ENCODE measurements around the gene SLC30A3.

Gene SLC30A3

GRCh38 chr2:27298391-27299080, 35.7 kb upstream of the SLC30A3 start:
- H3K27ac ChIP-seq (ENCODE audit: low read depth, low read length): no peak overlapping the region
- H3K27me3 ChIP-seq (ENCODE audit: control insufficient read depth, low read length): no peaks in the 10 kb centered on the region
- H3K36me3 ChIP-seq (ENCODE audit: control insufficient read depth, low read length): no peaks in the 10 kb centered on the region
- no peak overlapping the region for H3K4me3 ChIP-seq (ENCODE audit: low read length)
- no peaks in the 10 kb centered on the region for H3K9me3 ChIP-seq (ENCODE audit: control insufficient read depth, insufficient read depth, low read length)
- H3K4me2 ChIP-seq (ENCODE audit: low read length): no peak overlapping the region
- H3K9me2 ChIP-seq (replicated peaks; ENCODE audit: control insufficient read depth, low read length): no peaks in the 10 kb centered on the region
- no peak for TF ChIP-seq EZH2phosphoT487 (IDR thresholded peaks at IDR 0.05; ENCODE audit: borderline replicate concordance, low read length)
- no peak for TF ChIP-seq CTCF (IDR thresholded peaks at IDR 0.05; ENCODE audit: low read depth, low read length, poor library complexity, severe bottlenecking)
- H3F3A ChIP-seq (ENCODE audit: control insufficient read depth, insufficient read depth): peaks cover 2% of the 10 kb centered on the region; the same call in 1 of the 2 replicates
- no peaks in the 10 kb centered on the region for H4K20me1 ChIP-seq (ENCODE audit: control insufficient read depth, insufficient read depth, low read depth, low read length)
- H3K79me2 ChIP-seq (ENCODE audit: control insufficient read depth, low read length): no peaks in the 10 kb centered on the region
- H3K4me1 ChIP-seq (ENCODE audit: control insufficient read depth, low read length): peaks cover 20% of the 10 kb centered on the region

- no peaks in the 10 kb centered on the region for H3K79me2 ChIP-seq (ENCODE audit: control insufficient read depth, low read length)
- H3K27me3 ChIP-seq (ENCODE audit: control insufficient read depth, low read length): no peaks in the 10 kb centered on the region
- peaks cover 21% of the 10 kb centered on the region for H3K4me1 ChIP-seq (ENCODE audit: control insufficient read depth, low read length)
- H3K4me3 ChIP-seq (ENCODE audit: low read length): no peak overlapping the region
- H3F3A ChIP-seq (ENCODE audit: control insufficient read depth, insufficient read depth): no peaks in the 10 kb centered on the region
- no peaks in the 10 kb centered on the region for H3K9me3 ChIP-seq (ENCODE audit: control insufficient read depth, insufficient read depth, low read length)
- no peaks in the 10 kb centered on the region for H4K20me1 ChIP-seq (ENCODE audit: control insufficient read depth, insufficient read depth, low read depth, low read length)
- TF ChIP-seq CTCF (IDR thresholded peaks at IDR 0.05; ENCODE audit: low read depth, low read length, poor library complexity, severe bottlenecking): no peak
- TF ChIP-seq EZH2phosphoT487 (IDR thresholded peaks at IDR 0.05; ENCODE audit: borderline replicate concordance, low read length): no peak
- no peak overlapping the region for H3K4me2 ChIP-seq (ENCODE audit: low read length)
- H3K9me2 ChIP-seq (replicated peaks; ENCODE audit: control insufficient read depth, low read length): no peaks in the 10 kb centered on the region
- H3K27ac ChIP-seq (ENCODE audit: low read depth, low read length): no peak overlapping the region
- no peaks in the 10 kb centered on the region for H3K36me3 ChIP-seq (ENCODE audit: control insufficient read depth, low read length)
Measured at GRCh38 chr2:27297195-27297594, 34.3 kb upstream of the SLC30A3 start.

- no peaks in the 10 kb centered on the region for H3K27me3 ChIP-seq (ENCODE audit: control insufficient read depth, low read length)
- TF ChIP-seq EZH2phosphoT487 (IDR thresholded peaks at IDR 0.05; ENCODE audit: borderline replicate concordance, low read length) (no peak), CTCF (IDR thresholded peaks at IDR 0.05; ENCODE audit: low read depth, low read length, poor library complexity, severe bottlenecking) (no peak)
- H3K4me3 ChIP-seq (ENCODE audit: low read length): no peak overlapping the region
- H4K20me1 ChIP-seq (ENCODE audit: control insufficient read depth, insufficient read depth, low read depth, low read length): no peaks in the 10 kb centered on the region
- no peak overlapping the region for H3K4me2 ChIP-seq (ENCODE audit: low read length)
- H3K9me2 ChIP-seq (replicated peaks; ENCODE audit: control insufficient read depth, low read length): no peaks in the 10 kb centered on the region
- H3K4me1 ChIP-seq (ENCODE audit: control insufficient read depth, low read length): peaks cover 28% of the 10 kb centered on the region
- no peaks in the 10 kb centered on the region for H3F3A ChIP-seq (ENCODE audit: control insufficient read depth, insufficient read depth)
- H3K36me3 ChIP-seq (ENCODE audit: control insufficient read depth, low read length): no peaks in the 10 kb centered on the region
- H3K79me2 ChIP-seq (ENCODE audit: control insufficient read depth, low read length): no peaks in the 10 kb centered on the region
- H3K27ac ChIP-seq (ENCODE audit: low read depth, low read length): no peak overlapping the region
- no peaks in the 10 kb centered on the region for H3K9me3 ChIP-seq (ENCODE audit: control insufficient read depth, insufficient read depth, low read length)
Measured at GRCh38 chr2:27296481-27296880, 33.6 kb upstream of the SLC30A3 start.

Data from DOHH2 (cell line).